Raji (cell line): ENCODE results near the gene PIGU.

ENCODE experiments used
- POLR2A ChIP-seq: IDR thresholded peaks from 2 replicates; pipeline ENCODE4 v1.6.1; 2011; ENCODE audit warnings: low read depth, low read length, control low read depth; ENCODE audit not compliant: insufficient read depth

The PIGU gene, protein sequence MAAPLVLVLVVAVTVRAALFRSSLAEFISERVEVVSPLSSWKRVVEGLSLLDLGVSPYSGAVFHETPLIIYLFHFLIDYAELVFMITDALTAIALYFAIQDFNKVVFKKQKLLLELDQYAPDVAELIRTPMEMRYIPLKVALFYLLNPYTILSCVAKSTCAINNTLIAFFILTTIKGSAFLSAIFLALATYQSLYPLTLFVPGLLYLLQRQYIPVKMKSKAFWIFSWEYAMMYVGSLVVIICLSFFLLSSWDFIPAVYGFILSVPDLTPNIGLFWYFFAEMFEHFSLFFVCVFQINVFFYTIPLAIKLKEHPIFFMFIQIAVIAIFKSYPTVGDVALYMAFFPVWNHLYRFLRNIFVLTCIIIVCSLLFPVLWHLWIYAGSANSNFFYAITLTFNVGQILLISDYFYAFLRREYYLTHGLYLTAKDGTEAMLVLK

DNA sequence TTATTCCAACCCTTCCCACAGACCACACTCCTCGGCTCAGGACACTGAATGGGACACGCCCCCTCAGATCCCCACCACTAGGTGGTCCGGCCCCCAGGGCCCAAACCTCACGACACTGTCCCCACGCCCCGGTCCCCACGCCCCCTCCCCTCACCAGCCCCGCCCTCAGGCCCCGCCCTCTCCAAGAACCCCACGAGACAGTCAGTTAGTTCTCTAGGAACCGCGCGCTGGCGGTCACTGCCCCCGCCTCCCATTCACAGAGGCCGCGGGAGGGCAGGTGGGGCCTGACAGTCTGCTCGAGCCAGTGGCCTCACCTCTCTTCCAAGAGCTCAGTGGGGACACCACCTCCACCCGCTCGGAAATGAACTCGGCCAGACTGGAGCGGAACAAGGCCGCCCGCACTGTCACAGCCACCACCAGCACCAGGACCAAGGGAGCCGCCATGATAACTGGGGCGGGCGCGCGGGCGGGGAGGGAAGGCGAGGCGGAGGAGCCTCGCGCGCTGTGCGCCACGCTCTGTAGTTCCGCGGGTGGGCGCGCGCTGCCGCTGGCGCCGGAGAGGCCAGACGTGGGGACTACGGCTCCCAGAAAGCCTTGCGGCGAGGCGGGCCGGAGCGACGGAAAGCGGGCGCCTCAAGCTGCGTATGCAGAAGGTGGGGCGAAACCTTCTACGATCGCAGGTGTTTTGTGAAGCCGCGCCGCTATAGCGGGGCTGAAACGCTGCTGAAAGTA, at the start of gene PIGU:
PIGU (minus strand) TSS at position 451 of the 732 bp plus-strand sequence; CDS start at position 444, 7 bp downstream.
- peak; percentile 85 for TF ChIP-seq POLR2A

DNA sequence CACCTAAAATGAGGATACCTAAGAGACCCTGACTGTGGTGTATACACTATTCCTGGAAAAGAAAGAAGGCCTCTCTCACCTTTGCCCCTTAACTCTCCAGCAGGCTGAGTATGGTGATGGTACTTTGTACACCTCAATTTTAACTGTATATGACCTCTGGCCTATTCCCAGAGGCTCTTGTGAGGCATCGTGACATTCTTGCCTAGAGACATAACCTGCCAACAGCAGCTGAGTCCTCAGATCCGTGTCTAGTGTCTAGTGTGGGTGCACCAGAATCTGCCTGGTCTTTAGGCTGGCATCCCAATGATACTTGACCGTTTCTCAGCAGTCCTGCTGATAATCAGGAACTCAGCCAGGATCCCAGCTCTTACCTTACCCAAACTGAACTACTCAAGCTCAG, 47.3 kb upstream of the PIGU start:
- no peak for TF ChIP-seq POLR2A

DNA sequence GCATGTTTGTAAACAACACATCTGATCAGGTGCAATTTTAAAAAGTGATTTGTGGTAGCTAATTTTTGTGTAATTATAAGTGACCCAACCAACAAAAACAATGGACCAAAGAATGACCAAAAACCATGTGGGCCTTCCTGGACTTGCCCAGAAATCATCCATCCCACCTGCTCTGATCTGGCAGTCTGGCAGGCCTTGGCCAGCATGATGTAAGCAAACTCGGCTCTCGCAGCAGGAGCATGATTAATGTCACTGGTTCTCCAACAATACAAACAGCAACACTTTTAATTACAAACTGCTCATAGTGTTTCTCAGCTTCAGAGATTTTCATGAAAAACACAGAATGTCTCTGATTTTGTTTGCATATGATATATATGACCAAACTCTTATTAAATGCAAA, 43.4 kb upstream of the PIGU start:
- no peak for TF ChIP-seq POLR2A

DNA sequence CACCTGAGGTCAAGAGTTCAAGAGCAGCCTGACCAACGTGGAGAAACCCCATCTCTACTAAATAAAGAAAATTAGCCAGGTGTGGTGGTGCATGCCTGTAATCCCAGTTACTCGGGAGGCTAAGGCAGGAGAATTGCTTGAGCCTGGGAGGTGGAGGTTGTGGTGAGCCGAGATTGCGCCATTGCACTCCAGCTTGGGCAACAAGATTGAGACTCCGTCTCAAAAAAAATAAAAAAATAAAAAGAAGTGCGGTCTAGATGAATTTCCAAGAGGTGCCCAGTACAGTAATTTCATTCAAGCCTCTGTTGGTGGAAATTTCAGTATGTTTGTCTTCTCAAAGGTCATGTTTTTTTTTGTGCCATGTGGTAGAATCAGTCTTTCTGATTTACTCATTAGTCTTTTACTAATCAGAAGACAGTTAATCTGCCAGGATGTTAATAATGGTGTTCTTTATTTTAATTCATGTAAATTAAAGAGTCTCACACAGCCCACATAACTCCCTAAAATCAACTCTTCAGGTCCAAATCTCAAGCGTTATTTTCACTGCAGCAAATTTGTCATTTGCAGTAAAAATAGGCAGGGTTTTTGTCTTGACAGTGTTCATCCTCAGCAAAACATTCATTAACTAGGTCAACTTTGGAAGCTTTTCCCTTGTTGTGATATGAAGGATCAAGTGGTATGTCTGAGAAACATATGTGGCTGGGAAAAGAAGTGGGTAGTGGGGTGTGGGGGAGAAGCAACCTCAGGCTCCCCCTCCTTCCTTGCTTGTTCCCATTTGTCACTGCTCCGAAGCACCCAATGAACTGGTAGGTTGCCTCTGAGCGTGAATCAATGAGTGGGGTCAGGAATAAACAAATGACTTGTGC, 40.6 kb upstream of the PIGU start:
- TF ChIP-seq POLR2A, result no peak

DNA sequence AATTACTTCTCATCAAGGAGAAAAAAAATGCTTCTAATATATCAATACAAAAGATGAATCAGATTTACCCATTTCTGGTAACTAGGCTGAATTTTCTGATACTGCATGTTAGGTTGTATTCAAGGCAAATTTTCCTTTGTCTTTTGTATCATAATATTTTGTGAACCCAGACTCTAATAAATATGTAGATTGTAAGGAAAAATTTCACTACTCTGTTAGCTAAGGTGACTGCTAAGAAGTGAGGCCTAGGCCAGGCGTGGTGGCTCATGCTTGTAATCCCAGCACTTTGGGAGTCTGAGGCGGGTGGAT, 40.0 kb upstream of the PIGU start:
- TF ChIP-seq POLR2A, result no peak

DNA sequence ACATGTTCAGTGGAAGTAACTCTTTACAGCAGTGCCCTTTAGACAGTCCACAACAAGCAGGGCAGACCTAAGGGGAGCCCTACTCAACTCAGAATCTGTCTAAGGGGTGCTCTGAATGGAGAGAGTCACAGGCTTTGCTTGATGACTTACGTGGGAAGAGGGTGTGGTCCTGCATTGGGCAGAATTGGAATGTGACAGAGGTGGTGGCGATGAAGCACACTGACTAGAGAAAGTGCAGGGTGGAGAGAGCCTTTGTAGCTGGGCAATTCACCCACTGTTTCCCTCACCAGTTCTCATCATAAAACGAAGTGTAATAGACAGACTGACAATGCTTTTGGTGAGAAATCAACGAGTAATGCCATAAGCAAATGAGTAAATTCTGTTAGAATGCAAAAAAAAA, 38.5 kb upstream of the PIGU start:
- no peak for TF ChIP-seq POLR2A

DNA sequence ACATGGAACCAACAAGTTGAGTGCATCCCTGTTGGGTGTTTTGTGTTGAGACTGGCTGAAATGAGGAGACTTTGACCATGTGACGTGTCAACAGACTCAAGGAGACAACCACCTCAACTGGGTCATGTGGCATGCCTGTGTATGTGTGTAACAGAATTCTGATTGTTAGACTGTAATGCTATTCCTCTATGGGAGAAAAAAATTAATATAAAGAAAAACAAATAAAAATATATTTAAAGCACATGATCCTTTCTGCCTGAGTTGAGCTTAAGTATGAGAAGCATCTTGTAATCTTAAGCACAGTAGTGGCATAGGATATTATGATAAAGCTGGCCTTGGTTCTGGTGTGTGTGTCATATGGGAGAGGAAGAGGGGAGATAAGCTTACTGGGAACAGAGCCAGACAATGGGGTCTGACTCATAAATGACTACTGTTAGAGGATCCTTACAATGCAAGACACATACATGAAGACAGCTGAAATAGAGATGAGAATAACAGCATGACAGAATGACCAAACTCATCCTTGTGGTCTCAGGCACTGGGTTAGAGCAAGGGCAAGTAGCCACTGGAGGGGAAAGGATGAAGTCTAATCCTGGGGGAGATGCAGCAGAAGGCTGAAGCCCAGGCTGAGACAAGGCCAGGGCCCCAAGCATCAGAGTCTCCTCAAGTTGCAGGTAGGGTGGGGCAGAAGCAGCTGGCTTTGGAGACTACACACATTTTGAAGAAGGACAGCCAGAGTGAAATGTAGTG, 36.5 kb upstream of the PIGU start:
- no peak for TF ChIP-seq POLR2A

DNA sequence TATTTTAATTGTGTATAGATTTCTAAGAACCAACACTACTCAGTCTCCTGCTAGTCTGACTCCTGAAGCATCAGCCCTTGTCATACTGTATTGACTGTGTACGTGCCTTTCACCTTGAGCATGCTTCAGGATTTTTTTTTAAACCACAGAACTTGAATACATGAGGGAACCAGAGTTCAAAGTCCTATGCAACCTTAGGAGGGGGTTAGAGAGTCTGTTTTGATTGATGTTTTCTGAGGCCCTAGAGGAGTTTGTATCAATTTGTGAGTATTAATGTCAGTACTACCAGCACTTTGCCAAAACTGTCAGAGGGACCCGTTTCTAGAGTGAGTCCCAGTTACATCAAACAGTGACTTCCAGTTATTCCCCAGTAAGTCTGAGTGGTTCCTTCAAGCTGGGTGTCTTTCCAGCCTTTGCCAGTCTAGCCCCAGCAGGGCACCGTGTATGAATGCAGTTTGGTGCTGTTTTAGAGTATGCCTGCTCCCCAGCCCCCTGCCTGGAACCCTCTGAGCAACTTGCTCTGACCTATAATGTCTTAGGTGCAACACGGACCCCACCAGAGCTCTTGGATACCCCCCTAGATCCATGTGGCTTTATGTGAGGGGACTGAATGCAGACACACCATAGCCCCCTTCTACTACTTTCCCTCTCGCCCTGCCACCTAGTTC, 35.8 kb upstream of the PIGU start:
- TF ChIP-seq POLR2A, result no peak

DNA sequence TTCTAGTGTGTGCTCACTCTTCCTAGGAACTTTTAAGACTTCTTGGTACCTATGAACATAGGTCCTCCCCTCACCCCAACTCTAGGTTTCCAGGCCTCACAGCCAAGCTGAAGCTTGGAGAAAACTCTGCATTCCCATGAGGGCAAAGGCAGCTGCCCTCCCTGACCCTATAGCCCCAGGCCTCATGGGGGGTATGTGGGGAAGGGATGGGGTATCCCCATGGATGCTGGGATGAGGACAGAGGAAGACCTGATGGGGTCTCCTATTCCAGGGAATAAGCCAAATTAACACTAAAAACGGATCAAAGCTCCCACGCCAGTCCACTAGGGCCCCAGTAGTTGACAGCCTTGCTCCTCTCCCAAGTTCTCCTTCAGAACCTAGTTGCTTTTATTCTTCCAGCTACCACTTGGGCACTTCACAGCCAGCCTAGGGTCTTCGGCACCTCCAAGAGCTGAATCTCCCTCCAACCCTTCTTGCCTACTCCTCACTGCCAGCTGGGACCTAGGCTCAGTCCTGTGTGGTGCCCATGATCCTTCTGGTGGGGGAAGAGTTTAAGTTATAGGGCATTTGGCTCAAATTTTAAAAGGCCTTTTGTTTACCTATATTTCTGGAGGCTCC, 35.0 kb upstream of the PIGU start:
- no peak for TF ChIP-seq POLR2A

DNA sequence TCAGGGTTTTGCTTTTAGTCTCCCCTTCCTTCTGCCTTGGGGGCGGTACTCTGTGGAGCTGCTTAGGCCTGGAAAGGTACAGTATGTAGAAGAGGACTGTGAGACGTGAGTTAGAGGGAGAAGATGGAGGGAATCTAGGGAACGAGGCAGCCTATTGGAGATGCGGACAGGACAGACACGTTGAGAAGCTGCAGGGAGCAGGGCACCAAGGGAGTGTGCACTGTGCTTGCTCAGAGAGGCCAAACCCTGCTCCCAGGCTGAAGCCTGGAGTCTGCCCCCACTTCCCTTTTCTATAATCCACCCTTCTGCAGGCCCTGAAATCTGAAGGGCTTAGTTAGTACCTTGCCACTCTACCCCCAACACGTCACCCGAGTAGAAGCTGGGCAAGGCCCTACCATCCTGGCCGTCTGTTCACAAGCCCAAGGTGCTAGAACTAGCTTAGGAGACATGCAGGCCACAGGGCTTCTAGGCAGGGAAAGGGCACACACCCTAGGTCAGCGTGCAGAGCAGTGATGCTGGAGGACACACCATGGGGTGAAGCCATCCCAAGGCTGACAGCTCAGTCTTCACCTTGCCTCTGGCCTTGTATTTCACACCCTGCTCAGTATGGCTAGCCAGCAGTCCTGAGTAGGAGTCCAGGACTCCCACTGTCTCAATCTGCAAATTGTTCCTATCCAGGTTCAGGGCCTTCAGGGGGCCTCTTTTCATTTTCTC, 34.1 kb upstream of the PIGU start:
- no peak for TF ChIP-seq POLR2A

DNA sequence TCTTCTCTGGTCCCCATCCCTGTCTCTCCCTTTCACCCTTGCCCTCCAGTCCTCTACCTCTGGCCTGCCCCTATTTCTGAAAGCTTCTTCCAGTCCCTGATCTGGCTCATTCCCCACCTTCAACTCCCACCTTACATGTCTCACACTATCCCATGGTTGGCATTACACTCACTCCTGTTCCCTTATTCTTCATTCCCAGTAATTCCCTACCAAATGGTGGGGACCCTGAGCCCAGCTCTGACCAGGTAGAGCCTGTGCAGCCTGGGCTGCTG, 33.6 kb upstream of the PIGU start:
- no peak for TF ChIP-seq POLR2A

DNA sequence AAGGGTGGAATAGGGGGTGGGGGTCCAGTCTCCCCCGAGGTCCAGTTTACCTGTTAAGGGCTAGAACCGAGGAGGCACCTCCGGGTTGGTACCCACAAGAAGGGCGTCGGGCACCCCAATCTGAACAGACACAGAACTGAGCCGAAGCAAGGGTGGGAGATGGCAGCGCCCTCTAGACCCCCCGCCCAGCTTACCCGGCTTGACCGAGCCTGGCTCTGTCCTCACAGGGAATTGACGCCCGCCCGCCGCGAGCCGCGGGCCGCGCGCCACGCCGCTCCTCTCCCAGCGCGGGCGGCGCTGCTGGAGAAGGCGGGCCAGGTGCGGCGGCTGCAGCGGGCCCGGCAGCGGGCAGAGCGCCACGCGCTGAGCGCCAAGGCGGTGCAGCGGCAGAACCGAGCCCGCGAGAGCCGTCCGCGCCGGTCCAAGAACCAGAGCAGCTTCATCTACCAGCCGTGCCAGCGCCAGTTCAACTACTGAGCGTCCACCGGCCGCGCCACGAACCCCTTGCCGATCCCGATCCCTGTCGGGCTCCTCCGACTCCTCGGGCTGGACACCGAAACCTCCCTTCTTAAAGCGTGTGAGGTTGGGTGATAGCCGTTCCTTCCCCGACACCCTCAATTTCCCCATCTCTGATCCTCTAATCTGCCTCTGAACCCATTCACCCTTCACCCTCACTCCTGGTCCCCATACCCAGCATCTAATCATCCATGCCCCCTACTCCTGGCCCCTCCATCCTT, 33.1 kb upstream of the PIGU start:
- 0 out of 2 replicates have a peak, but pooled peaks have one; percentile 2 for TF ChIP-seq POLR2A
